ENCODE measurements around the gene BMPR2. TPM values are rescaled to one million over a fixed set of nuclear protein-coding genes. Genes with fewer than 3 reads are reported as not detected.

BMPR2 gene
- total RNA-seq, 3 donors from 2014 or later: 48.8 to 70.4 (median 63.2) TPM

DNA sequence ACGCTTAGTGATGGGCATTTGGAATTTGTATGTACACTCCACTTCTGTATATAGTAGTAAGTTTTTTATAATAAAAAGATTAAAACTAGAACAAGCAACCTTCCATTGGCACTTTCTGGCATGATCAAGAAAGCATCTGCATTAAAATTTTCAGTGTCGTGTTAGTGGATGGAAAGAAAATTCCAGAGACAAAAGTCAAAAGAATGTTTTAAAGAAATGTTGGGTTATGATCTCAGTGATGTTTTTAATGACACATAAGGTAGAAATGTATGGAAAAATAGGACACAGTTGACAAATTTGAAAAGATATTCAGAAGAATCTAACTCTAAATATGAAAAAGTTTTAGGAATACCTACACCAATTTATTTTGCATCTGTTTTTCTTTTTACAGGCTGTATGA, 132.6 kb downstream of the BMPR2 start:
- Histone ChIP-seq H3K27me3 (no peaks in the 10 kb centered on the region), H3K4me1 (no peaks in the 10 kb centered on the region), H3K27ac (no peak overlapping the region), H3K4me3 (no peak overlapping the region), H3K9me3 (no peaks in the 10 kb centered on the region), H3K36me3 (no peaks in the 10 kb centered on the region)
- intact Hi-C loops (cut with DNase I; ENCODE audit: low total_unique reads): no loop called here
- DNase-seq (ENCODE audit: low spot score in 2 of 2): no peak
- TF ChIP-seq POLR2AphosphoS5 (IDR thresholded peaks at IDR 0.05) (no peak), POLR2A (IDR thresholded peaks at IDR 0.05) (no peak), CTCF (IDR thresholded peaks at IDR 0.05) (no peak)

DNA sequence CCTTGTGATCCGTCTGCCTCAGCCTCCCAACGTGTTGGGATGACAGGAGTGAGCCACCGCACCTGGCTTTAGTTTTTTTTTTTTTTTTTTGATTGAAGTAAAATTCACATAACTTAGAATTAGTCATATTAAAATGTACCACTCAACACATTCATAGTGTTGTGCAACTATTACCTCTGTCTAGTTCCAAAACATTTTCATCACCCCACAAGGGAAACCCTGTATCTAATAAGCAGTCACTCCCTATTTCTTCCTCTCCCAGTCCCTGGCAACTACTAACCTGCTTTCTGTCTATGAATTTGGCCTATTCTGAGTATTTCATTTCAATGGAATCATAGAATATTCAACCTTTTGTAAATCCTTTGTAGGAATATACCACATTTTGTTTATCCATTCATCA, 134.8 kb downstream of the BMPR2 start:
- Histone ChIP-seq H3K36me3 (no peaks in the 10 kb centered on the region), H3K9me3 (no peaks in the 10 kb centered on the region), H3K4me1 (no peaks in the 10 kb centered on the region), H3K4me3 (no peak overlapping the region), H3K27ac (no peak overlapping the region), H3K27me3 (no peaks in the 10 kb centered on the region)
- intact Hi-C loops (cut with DNase I; ENCODE audit: low total_unique reads): no loop called here
- DNase-seq (ENCODE audit: low spot score in 2 of 2): no peak
- TF ChIP-seq POLR2A (IDR thresholded peaks at IDR 0.05) (no peak), POLR2AphosphoS5 (IDR thresholded peaks at IDR 0.05) (no peak), CTCF (IDR thresholded peaks at IDR 0.05) (no peak)

DNA sequence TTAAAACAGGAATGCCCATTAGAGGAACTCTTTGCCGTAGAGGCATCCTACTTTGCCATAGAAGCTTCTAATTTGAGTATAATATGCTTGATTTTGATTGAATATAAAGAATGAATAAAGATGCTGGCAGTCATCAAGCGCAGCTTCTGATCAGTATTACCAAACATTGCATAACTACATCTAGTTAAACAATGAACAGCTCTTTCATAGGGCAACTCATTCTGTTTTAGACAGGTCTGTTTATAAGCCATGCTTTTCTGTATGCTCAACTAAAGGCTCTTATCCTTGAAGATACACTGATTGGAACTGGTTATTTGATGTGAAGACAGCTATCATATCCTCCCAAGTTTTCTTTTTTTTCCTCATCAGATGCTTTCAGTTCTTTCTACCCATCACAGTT, 136.0 kb downstream of the BMPR2 start:
- no peaks in the 10 kb centered on the region for H3K36me3 ChIP-seq
- DNase-seq (ENCODE audit: low spot score in 2 of 2): no peak
- H3K27ac ChIP-seq: no peak overlapping the region
- no peaks in the 10 kb centered on the region for H3K9me3 ChIP-seq
- TF ChIP-seq CTCF (IDR thresholded peaks at IDR 0.05): no peak
- H3K4me3 ChIP-seq: no peak overlapping the region
- no peaks in the 10 kb centered on the region for H3K4me1 ChIP-seq
- H3K27me3 ChIP-seq: no peaks in the 10 kb centered on the region
- intact Hi-C loops (cut with DNase I; ENCODE audit: low total_unique reads): no loop called here

DNA sequence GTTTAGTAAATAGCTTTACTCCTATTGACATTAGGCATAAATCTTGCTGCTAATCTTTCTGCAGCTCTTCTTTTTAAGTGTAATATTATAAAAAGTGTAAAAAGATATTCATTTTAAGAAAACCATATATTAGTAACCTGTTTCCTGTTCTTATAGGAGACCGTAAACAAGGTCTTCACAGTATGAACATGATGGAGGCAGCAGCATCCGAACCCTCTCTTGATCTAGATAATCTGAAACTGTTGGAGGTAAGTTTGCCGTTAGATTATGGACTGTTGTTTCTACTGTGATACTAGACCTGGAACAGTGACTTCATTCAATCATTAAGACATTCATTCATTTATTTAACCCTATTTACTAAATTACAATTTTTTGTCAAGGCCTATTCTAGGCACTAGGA, 138.6 kb downstream of the BMPR2 start:
- TF ChIP-seq POLR2AphosphoS5 (IDR thresholded peaks at IDR 0.05) (no peak), CTCF (IDR thresholded peaks at IDR 0.05) (no peak), POLR2A (IDR thresholded peaks at IDR 0.05) (no peak)
- intact Hi-C loops (cut with DNase I; ENCODE audit: low total_unique reads): no loop called here
- Histone ChIP-seq H3K9me3 (no peaks in the 10 kb centered on the region), H3K27ac (no peak overlapping the region), H3K27me3 (no peaks in the 10 kb centered on the region), H3K4me3 (no peak overlapping the region), H3K4me1 (no peaks in the 10 kb centered on the region), H3K36me3 (no peaks in the 10 kb centered on the region)
- DNase-seq (ENCODE audit: low spot score in 2 of 2): no peak

GRCh38 chr2:202519453-202519852, 143.3 kb downstream of the BMPR2 start:
- Histone ChIP-seq H3K4me3 (no peak overlapping the region), H3K4me1 (no peaks in the 10 kb centered on the region), H3K9me3 (no peaks in the 10 kb centered on the region), H3K27me3 (no peaks in the 10 kb centered on the region), H3K27ac (no peak overlapping the region), H3K36me3 (peaks cover 5% of the 10 kb centered on the region)
- no peak for DNase-seq (ENCODE audit: low spot score in 2 of 2)
- TF ChIP-seq POLR2A (IDR thresholded peaks at IDR 0.05): no peak
- TF ChIP-seq POLR2AphosphoS5 (IDR thresholded peaks at IDR 0.05): no peak
- no peak for TF ChIP-seq CTCF (IDR thresholded peaks at IDR 0.05)
- intact Hi-C loops (cut with DNase I; ENCODE audit: low total_unique reads): no loop called here

All from breast epithelium (tissue), 4 donors.